Liver (tissue), 3 donors: ENCODE results near the gene YBX3.

Experiments
- RAD21 ChIP-seq, 2 donors: IDR thresholded peaks; 2 replicates each; pipeline ENCODE4 v1.6.1; 2016; ENCODE audit warnings: antibody characterized with exemption in 2 of 2, mild to moderate bottlenecking in 2 of 2
- SP1 ChIP-seq: IDR thresholded peaks from 2 replicates; pipeline ENCODE4 v1.6.1; 2018; ENCODE audit warnings: antibody characterized with exemption, mild to moderate bottlenecking
- TAF1 ChIP-seq: conservative IDR thresholded peaks from 2 replicates; pipeline ENCODE4 v1.6.1; 2016; ENCODE audit warnings: antibody characterized with exemption, mild to moderate bottlenecking
- TF ChIP-seq, protein P1 (sequence below): fragments of 150-350 bp; IDR thresholded peaks from 2 replicates; pipeline ENCODE4 v1.5.1; 2017; ENCODE audit warnings: improper control_type of control experiment, low read depth, low read length; ENCODE audit not compliant: missing input control
- donor health status: healthy.
- donor health status: healthy.

DNA sequence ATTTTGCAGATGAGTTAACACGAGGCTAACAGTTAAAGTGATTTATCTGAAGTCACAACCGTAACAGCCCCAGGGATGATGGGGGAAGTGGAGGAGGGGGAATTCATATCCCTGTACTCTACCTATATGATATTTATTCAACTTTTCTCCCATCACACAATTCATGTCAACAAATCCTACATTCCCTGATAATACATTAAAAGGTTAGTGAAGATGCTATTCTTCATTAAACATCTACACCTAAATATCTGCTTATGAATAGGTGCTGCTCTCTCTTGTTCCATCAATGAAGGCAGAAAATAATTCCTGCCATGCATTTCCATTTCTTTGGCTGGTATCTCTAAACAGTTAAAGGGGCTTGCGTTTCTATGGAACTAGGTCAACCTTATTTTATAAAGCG lies 6.8 kb downstream of the YBX3 start:
- TF ChIP-seq, protein P1, sequence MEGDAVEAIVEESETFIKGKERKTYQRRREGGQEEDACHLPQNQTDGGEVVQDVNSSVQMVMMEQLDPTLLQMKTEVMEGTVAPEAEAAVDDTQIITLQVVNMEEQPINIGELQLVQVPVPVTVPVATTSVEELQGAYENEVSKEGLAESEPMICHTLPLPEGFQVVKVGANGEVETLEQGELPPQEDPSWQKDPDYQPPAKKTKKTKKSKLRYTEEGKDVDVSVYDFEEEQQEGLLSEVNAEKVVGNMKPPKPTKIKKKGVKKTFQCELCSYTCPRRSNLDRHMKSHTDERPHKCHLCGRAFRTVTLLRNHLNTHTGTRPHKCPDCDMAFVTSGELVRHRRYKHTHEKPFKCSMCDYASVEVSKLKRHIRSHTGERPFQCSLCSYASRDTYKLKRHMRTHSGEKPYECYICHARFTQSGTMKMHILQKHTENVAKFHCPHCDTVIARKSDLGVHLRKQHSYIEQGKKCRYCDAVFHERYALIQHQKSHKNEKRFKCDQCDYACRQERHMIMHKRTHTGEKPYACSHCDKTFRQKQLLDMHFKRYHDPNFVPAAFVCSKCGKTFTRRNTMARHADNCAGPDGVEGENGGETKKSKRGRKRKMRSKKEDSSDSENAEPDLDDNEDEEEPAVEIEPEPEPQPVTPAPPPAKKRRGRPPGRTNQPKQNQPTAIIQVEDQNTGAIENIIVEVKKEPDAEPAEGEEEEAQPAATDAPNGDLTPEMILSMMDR, result no peak
- no peak for TF ChIP-seq TAF1
- no peak for TF ChIP-seq SP1
- no peak for TF ChIP-seq RAD21 (IDR thresholded peaks at IDR 0.05)
